Kidney epithelial cell (primary cell): ENCODE results near the gene SMIM44. TPM values are rescaled to one million over a fixed set of nuclear protein-coding genes. Genes with fewer than 3 reads are reported as not detected.
A peak's percentile ranks its signal among the peaks of the same experiment; 100 is the strongest.

Experiments used
- DNase-seq: peaks from one replicate; pipeline ENCODE4 v3.0.0-alpha.2; 2010; ENCODE audit warnings: low read depth
- H3K27me3 ChIP-seq: 2 replicates; pipeline ENCODE4 v1.6.0; 2011; ENCODE audit warnings: low read length; ENCODE audit not compliant: control insufficient read depth, insufficient read depth
- H3K36me3 ChIP-seq: 2 replicates; pipeline ENCODE4 v1.5.1; 2011; ENCODE audit warnings: low read length; ENCODE audit not compliant: control insufficient read depth, insufficient read depth
- H3K4me3 ChIP-seq: 2 replicates; pipeline ENCODE4 v1.5.1; 2011; ENCODE audit warnings: low read depth, mild to moderate bottlenecking, control low read depth, low read length
- CTCF ChIP-seq: IDR thresholded peaks from 2 replicates; pipeline ENCODE4 v1.5.1; 2011; ENCODE audit warnings: mild to moderate bottlenecking, moderate library complexity, low read length, control low read depth, inconsistent platforms; ENCODE audit not compliant: insufficient read depth, poor library complexity, severe bottlenecking
- total RNA-seq: library from RNA; depleted of rRNA; stranded (reverse); fragments of >200 nt; gene quantifications from 2 replicates; pipeline ENCODE4 v1.2.3, GENCODE V29; 2015

The SMIM44 gene
- total RNA-seq, 1 donor from 2014 or later = 1.2 TPM

GRCh38 chr19:3462991-3463713 lies 20.1 kb downstream of the SMIM44 start:
- no peak for TF ChIP-seq CTCF
- DNase-seq = no peak
- H3K4me3 ChIP-seq = no peak overlapping the region
- no peaks in the 10 kb centered on the region for H3K27me3 ChIP-seq
- H3K36me3 ChIP-seq = peaks cover 1% of the 10 kb centered on the region

GRCh38 chr19:3459965-3460582 lies 23.2 kb downstream of the SMIM44 start:
- Histone ChIP-seq H3K36me3 (peaks cover 1% of the 10 kb centered on the region), H3K4me3 (no peak overlapping the region), H3K27me3 (no peaks in the 10 kb centered on the region)
- no peak for DNase-seq
- no peak for TF ChIP-seq CTCF

GRCh38 chr19:3459089-3459881 lies 24.0 kb downstream of the SMIM44 start:
- Histone ChIP-seq H3K27me3 (no peaks in the 10 kb centered on the region), H3K36me3 (peaks cover 1% of the 10 kb centered on the region), H3K4me3 (no peak overlapping the region)
- DNase-seq = peak; percentile 82
- no peak for TF ChIP-seq CTCF

GRCh38 chr19:3458229-3459088 lies 24.8 kb downstream of the SMIM44 start:
- DNase-seq = no peak
- Histone ChIP-seq H3K27me3 (no peaks in the 10 kb centered on the region), H3K4me3 (no peak overlapping the region), H3K36me3 (peaks cover 1% of the 10 kb centered on the region)
- TF ChIP-seq CTCF = no peak

GRCh38 chr19:3457528-3458228 lies 25.6 kb downstream of the SMIM44 start:
- DNase-seq = no peak
- H3K36me3 ChIP-seq = peaks cover 3% of the 10 kb centered on the region
- no peaks in the 10 kb centered on the region for H3K27me3 ChIP-seq
- no peak for TF ChIP-seq CTCF
- no peak overlapping the region for H3K4me3 ChIP-seq
